Measurements from ENCODE around the gene IFITM1. TPM values are rescaled to one million over a fixed set of nuclear protein-coding genes. Genes with fewer than 3 reads are reported as not detected.

IFITM1 gene
- total and polyA plus RNA-seq, 2 donors (not counting 1 experiment from before 2014, with no cell fraction given): 21.1 to 93.0 TPM

DNA sequence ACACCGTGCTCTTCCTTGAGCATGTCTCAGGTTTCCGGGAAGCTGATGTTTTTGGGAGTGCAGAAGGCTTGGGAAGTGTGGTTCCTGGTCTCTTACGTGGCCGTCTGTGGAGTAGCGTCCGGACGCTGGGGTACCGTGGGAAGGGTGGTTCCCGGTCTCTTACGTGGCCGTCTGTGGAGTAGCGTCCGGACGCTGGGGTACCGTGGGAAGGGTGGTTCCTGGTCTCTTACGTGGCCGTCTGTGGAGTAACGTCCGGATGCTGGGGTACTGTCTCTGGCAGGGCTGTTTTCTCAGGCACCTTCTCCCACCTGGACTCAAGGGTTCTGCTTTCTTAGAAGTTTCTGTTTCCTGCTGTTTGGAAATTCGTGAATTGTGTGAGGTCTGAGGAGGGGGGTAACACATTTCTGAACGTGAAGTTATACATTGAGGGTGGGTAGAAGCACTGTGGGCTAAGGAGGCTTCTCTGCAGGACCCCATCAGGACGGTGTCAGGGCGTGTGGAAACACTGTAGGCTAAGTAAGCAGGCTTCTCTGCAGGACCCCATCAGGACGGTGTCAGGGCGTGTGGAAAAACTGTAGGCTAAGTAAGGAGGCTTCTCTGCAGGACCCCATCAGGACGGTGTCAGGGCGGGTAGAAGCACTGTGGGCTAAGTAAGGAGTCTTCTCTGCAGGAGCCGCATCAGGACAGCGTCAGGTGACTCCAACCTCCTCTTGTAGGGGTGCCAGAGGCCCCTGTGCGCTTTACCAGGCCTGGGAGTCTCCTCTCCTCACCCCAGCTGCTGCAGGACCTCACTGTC, 12.2 kb downstream of the IFITM1 start:
- Histone ChIP-seq H3K9me3 (ENCODE audit: control insufficient read depth, insufficient read depth, low read depth, low read length) (no peaks in the 10 kb centered on the region), H3K4me3 (replicated peaks in 1 of 4; ENCODE audit: control extremely low read depth in 1 of 4, insufficient read depth in 1 of 4, low read depth in 3 of 4, low read length in 4 of 4) (no peak overlapping the region), H3K79me2 (ENCODE audit: control insufficient read depth, insufficient read depth, low read length) (no peaks in the 10 kb centered on the region), H4K20me1 (ENCODE audit: control insufficient read depth, extremely low read depth, insufficient read depth, low read length) (no peaks in the 10 kb centered on the region), H3K27ac (ENCODE audit: insufficient read depth, low read length) (no peak overlapping the region), H3K4me2 (ENCODE audit: extremely low read depth, insufficient read depth, low read length) (no peak overlapping the region), H2AFZ (ENCODE audit: low read length) (no peak overlapping the region), H3K36me3 (ENCODE audit: control insufficient read depth, insufficient read depth, low read length) (no peaks in the 10 kb centered on the region), H3K4me1 (ENCODE audit: control insufficient read depth, extremely low read depth, insufficient read depth, low read length) (peaks cover 14% of the 10 kb centered on the region), H3K27me3 (ENCODE audit: control insufficient read depth, insufficient read depth, low read length) (no peaks in the 10 kb centered on the region), H3K9ac (ENCODE audit: insufficient read depth, low read length) (no peak overlapping the region)
- TF ChIP-seq, protein P1, sequence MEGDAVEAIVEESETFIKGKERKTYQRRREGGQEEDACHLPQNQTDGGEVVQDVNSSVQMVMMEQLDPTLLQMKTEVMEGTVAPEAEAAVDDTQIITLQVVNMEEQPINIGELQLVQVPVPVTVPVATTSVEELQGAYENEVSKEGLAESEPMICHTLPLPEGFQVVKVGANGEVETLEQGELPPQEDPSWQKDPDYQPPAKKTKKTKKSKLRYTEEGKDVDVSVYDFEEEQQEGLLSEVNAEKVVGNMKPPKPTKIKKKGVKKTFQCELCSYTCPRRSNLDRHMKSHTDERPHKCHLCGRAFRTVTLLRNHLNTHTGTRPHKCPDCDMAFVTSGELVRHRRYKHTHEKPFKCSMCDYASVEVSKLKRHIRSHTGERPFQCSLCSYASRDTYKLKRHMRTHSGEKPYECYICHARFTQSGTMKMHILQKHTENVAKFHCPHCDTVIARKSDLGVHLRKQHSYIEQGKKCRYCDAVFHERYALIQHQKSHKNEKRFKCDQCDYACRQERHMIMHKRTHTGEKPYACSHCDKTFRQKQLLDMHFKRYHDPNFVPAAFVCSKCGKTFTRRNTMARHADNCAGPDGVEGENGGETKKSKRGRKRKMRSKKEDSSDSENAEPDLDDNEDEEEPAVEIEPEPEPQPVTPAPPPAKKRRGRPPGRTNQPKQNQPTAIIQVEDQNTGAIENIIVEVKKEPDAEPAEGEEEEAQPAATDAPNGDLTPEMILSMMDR (conservative IDR thresholded peaks at IDR 0.05 in 1 of 2, IDR thresholded peaks at IDR 0.05 in 1 of 2; ENCODE audit: low read depth in 1 of 2, low read length in 2 of 2): no peak
- no peak for TF ChIP-seq EZH2 (IDR thresholded peaks at IDR 0.05; ENCODE audit: low read length, missing control alignments)
- DNase-seq (ENCODE audit: low read depth in 2 of 2): no peak

DNA sequence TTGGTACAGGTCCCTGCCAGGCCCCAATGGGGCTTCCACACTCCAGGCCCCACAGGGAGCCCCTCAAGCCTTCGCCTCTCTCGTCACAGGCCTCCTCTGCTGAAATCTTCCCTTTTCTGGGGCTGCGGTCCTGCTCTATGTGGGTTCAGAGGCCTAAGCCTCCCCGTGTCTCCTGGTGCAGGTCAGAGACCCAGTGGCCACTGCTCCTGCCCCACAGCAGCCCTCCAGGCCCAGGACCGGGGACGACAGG, 12.7 kb downstream of the IFITM1 start:
- Histone ChIP-seq H3K9ac (ENCODE audit: insufficient read depth, low read length) (no peak overlapping the region), H3K9me3 (ENCODE audit: control insufficient read depth, insufficient read depth, low read depth, low read length) (no peaks in the 10 kb centered on the region), H3K79me2 (ENCODE audit: control insufficient read depth, insufficient read depth, low read length) (no peaks in the 10 kb centered on the region), H3K4me2 (ENCODE audit: extremely low read depth, insufficient read depth, low read length) (no peak overlapping the region), H2AFZ (ENCODE audit: low read length) (no peak overlapping the region), H3K27me3 (ENCODE audit: control insufficient read depth, insufficient read depth, low read length) (no peaks in the 10 kb centered on the region), H3K4me1 (ENCODE audit: control insufficient read depth, extremely low read depth, insufficient read depth, low read length) (peaks cover 14% of the 10 kb centered on the region), H4K20me1 (ENCODE audit: control insufficient read depth, extremely low read depth, insufficient read depth, low read length) (no peaks in the 10 kb centered on the region), H3K36me3 (ENCODE audit: control insufficient read depth, insufficient read depth, low read length) (no peaks in the 10 kb centered on the region), H3K4me3 (replicated peaks in 1 of 4; ENCODE audit: control extremely low read depth in 1 of 4, insufficient read depth in 1 of 4, low read depth in 3 of 4, low read length in 4 of 4) (no peak overlapping the region), H3K27ac (ENCODE audit: insufficient read depth, low read length) (no peak overlapping the region)
- DNase-seq (ENCODE audit: low read depth in 2 of 2): no peak
- TF ChIP-seq EZH2 (IDR thresholded peaks at IDR 0.05; ENCODE audit: low read length, missing control alignments): no peak
- TF ChIP-seq, protein P1 (conservative IDR thresholded peaks at IDR 0.05 in 1 of 2, IDR thresholded peaks at IDR 0.05 in 1 of 2; ENCODE audit: low read depth in 1 of 2, low read length in 2 of 2): no peak

DNA sequence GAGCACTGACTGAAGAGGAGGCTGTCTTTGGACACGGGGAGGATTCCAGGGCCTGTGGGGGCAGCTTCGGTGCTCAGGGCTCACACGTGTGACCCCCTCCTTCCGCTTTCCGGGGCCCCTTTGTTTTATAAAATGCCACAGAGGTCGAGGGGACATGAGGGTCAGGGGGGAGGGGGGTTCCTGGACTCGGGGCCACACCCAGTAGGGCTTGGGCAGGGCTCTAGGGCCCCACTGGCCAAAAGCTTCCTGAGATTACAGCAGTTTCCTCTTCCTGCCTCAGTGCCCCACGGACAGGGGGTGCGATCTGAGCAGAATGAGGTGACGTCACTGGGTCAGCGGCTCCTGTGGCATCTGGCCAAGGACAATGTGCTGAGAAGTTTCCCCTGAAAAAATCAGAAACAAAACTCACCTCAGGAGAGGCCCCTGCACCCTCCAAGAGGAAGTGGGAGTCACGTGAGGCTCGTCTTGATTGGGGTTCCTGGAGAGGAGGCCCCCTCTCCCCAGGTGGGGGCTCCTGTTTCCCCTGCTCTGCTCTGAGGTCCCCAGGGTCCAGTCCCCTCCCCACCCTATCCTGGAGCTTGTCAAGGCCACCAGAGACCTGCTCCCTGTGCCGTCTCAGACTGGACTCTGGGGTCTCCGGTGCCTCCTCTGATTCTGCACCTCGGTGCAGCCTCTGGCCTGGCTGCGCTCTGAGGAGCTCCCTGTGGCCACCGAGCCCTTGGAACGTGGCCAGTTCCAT, 13.2 kb downstream of the IFITM1 start:
- no peaks in the 10 kb centered on the region for H3K27me3 ChIP-seq (ENCODE audit: control insufficient read depth, insufficient read depth, low read length)
- H3K4me1 ChIP-seq (ENCODE audit: control insufficient read depth, extremely low read depth, insufficient read depth, low read length): peaks cover 14% of the 10 kb centered on the region
- H3K79me2 ChIP-seq (ENCODE audit: control insufficient read depth, insufficient read depth, low read length): no peaks in the 10 kb centered on the region
- peak; percentile 38 to 71 for DNase-seq (ENCODE audit: low read depth in 2 of 2)
- no peak overlapping the region for H3K9ac ChIP-seq (ENCODE audit: insufficient read depth, low read length)
- no peaks in the 10 kb centered on the region for H4K20me1 ChIP-seq (ENCODE audit: control insufficient read depth, extremely low read depth, insufficient read depth, low read length)
- no peak overlapping the region for H3K27ac ChIP-seq (ENCODE audit: insufficient read depth, low read length)
- no peaks in the 10 kb centered on the region for H3K36me3 ChIP-seq (ENCODE audit: control insufficient read depth, insufficient read depth, low read length)
- H3K9me3 ChIP-seq (ENCODE audit: control insufficient read depth, insufficient read depth, low read depth, low read length): no peaks in the 10 kb centered on the region
- TF ChIP-seq, protein P1 (conservative IDR thresholded peaks at IDR 0.05 in 1 of 2, IDR thresholded peaks at IDR 0.05 in 1 of 2; ENCODE audit: low read depth in 1 of 2, low read length in 2 of 2): no peak
- H3K4me2 ChIP-seq (ENCODE audit: extremely low read depth, insufficient read depth, low read length): no peak overlapping the region
- H3K4me3 ChIP-seq (replicated peaks in 1 of 4; ENCODE audit: control extremely low read depth in 1 of 4, insufficient read depth in 1 of 4, low read depth in 3 of 4, low read length in 4 of 4): no peak overlapping the region
- H2AFZ ChIP-seq (ENCODE audit: low read length): peak overlapping the region; percentile 52

Data from fibroblast of lung (primary cell).